Prostate gland (tissue), 2 donors: Measurements from ENCODE around the gene LYRM4.

ENCODE experiments used
- POLR2A ChIP-seq: fragments of 450-650 bp; IDR thresholded peaks from one replicate; pipeline ENCODE4 v1.6.1; 2016; ENCODE audit warnings: antibody characterized with exemption, mild to moderate bottlenecking
- TF ChIP-seq, protein P1 (sequence below), 4 experiments: fragments of 200-600 bp in 2 of 4; fragments of 450-650 bp in 2 of 4; sonication (generic) in 2 of 4; IDR thresholded peaks; 1 replicate in 3 of 4; 2 replicates in 1 of 4; pipeline ENCODE4 v1.5.1; 2016 to 2019; ENCODE audit warnings: antibody characterized with exemption in 4 of 4, mild to moderate bottlenecking in 2 of 4, moderate library complexity in 2 of 4

DNA sequence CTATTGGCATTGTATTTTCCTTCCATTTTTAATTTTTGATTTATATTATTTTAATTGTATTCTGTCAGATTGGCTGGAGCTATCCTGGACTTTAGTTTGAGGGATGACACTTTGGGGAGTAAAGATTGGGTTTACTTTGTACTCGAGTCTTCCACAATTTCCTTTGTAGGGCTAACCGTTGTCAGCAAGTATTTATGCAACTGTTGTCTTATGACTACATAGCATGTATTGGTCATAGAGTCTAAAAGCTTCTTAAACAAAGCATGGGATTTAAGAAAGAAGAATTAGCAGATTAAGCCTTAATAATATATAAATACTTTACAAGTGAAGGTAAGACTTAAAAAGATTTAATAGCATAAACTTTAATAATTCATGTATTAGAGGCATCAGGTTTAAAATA, 20.2 kb upstream of the LYRM4 start:
- TF ChIP-seq, protein P1, sequence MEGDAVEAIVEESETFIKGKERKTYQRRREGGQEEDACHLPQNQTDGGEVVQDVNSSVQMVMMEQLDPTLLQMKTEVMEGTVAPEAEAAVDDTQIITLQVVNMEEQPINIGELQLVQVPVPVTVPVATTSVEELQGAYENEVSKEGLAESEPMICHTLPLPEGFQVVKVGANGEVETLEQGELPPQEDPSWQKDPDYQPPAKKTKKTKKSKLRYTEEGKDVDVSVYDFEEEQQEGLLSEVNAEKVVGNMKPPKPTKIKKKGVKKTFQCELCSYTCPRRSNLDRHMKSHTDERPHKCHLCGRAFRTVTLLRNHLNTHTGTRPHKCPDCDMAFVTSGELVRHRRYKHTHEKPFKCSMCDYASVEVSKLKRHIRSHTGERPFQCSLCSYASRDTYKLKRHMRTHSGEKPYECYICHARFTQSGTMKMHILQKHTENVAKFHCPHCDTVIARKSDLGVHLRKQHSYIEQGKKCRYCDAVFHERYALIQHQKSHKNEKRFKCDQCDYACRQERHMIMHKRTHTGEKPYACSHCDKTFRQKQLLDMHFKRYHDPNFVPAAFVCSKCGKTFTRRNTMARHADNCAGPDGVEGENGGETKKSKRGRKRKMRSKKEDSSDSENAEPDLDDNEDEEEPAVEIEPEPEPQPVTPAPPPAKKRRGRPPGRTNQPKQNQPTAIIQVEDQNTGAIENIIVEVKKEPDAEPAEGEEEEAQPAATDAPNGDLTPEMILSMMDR (IDR thresholded peaks at IDR 0.05): no peak
- TF ChIP-seq POLR2A: no peak
